Measurements from ENCODE around the gene BORCS5. TPM values are rescaled to one million over a fixed set of nuclear protein-coding genes. Genes with fewer than 3 reads are reported as not detected.

BORCS5 gene
- total RNA-seq, 1 donor from 2014 or later = 3.0 TPM

DNA sequence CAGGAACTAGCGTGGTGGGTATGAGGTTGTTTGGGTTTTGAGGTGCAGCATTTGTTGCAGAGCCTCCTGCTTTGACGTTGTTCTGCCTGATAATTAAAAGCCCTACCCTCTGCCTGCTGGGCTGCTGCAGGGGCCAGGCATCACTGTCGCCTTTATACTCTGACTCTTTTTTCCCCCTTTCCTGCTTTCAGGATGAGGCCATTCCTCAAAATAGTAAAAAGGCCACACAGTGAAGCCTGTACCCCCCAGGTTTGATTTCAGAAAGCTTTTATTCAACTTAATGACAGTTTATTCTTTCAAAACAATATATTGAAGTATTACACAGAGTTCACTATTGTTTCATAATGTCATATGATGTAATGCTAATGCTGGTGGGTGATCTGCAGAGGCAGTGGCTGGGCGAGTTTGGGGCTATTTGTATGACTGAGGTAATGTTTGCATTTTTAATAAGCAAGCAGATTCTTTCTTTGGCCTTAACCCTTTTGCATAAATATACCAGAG lies 9.1 kb downstream of the BORCS5 start:
- Histone ChIP-seq H3K36me3 (peaks cover 5 to 8% of the 10 kb centered on the region in 2 donors), H3K4me1 (peaks cover 0 to 10% of the 10 kb centered on the region in 2 donors), H3K9me3 (no peaks in the 10 kb centered on the region), H3K4me3 (no peak overlapping the region), H3K27ac (peak overlapping the region; percentile 15 to 19), H3K27me3 (no peaks in the 10 kb centered on the region)
- no peak for DNase-seq (ENCODE audit: low spot score in 2 of 2)
- intact Hi-C loops (cut with DNase I) = no loop called here
- TF ChIP-seq, protein P1, sequence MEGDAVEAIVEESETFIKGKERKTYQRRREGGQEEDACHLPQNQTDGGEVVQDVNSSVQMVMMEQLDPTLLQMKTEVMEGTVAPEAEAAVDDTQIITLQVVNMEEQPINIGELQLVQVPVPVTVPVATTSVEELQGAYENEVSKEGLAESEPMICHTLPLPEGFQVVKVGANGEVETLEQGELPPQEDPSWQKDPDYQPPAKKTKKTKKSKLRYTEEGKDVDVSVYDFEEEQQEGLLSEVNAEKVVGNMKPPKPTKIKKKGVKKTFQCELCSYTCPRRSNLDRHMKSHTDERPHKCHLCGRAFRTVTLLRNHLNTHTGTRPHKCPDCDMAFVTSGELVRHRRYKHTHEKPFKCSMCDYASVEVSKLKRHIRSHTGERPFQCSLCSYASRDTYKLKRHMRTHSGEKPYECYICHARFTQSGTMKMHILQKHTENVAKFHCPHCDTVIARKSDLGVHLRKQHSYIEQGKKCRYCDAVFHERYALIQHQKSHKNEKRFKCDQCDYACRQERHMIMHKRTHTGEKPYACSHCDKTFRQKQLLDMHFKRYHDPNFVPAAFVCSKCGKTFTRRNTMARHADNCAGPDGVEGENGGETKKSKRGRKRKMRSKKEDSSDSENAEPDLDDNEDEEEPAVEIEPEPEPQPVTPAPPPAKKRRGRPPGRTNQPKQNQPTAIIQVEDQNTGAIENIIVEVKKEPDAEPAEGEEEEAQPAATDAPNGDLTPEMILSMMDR (IDR thresholded peaks at IDR 0.05) = no peak

DNA sequence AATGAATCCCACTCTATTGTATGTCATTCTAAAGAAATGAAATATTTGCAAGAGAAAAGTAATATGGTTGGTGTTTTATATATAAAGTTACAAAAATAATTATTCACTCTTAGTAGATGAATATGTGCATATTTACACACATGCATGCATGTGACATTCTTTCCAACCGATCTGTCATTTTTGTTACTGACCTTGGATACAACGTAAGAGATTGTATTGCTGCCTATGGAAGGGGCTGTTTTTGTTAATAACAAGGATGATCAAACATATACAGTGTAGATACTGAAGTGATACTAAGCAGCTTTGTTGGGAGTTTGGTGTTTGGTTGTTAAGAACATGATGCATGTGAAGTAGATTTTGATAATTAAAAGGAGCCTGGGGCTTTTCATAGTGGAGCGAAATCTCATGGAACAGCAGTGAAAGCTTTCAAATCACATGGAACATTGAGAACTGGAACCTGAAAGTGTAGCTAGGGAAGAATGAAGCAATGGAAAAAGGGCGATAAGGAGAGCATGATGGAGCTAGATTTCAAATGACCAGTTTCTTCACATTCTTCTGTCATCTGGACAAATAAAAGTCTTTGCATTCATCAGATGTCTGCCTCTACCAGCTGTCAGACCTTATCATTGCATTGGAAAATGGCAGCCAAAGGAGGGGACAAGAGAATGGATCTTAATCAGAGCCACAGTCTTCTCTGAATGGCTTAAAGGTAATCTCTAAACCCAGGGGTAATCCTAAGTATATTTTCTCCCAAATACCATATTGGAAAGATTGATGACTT lies 10.0 kb downstream of the BORCS5 start:
- Histone ChIP-seq H3K27ac (peak overlapping the region; percentile 50 to 55), H3K4me1 (peaks cover 0 to 10% of the 10 kb centered on the region in 2 donors), H3K4me3 (no peak overlapping the region), H3K9me3 (no peaks in the 10 kb centered on the region), H3K36me3 (peaks cover 5 to 8% of the 10 kb centered on the region in 2 donors), H3K27me3 (no peaks in the 10 kb centered on the region)
- TF ChIP-seq, protein P1 (IDR thresholded peaks at IDR 0.05) = no peak
- intact Hi-C loops (cut with DNase I) = no loop called here
- DNase-seq (ENCODE audit: low spot score in 2 of 2) = no peak

DNA sequence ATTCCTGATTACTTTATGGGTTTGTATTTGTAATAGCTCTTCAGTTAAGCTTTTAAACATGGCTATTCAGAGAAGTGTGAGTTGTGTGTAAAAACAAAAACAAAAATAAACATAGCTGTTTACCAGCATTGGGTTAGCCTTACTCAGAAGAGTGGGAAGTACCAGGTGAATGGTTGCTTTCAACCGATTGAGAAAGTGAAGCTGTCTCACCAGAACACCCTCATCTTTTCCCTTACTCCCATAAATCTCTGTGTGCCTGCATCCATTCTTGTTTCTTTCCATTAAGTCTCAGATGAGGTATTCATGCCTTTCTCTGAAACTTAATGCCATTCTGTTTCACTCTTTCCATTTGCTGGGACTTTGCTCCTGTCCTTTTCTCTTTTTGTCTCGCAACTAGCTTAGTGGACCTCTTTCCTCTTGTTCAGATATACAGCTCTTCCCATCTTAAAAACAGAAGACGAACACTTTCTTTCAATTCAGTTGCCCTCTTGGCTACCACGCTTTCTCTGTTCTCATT lies 10.7 kb downstream of the BORCS5 start:
- H3K36me3 ChIP-seq = peaks cover 5 to 8% of the 10 kb centered on the region in 2 donors
- H3K27me3 ChIP-seq = no peaks in the 10 kb centered on the region
- H3K4me1 ChIP-seq = peaks cover 0 to 10% of the 10 kb centered on the region in 2 donors
- no peak overlapping the region for H3K4me3 ChIP-seq
- TF ChIP-seq, protein P1 (IDR thresholded peaks at IDR 0.05) = no peak
- H3K27ac ChIP-seq = peak overlapping the region; percentile 50 to 55
- intact Hi-C loops (cut with DNase I) = no loop called here
- H3K9me3 ChIP-seq = no peaks in the 10 kb centered on the region
- no peak for DNase-seq (ENCODE audit: low spot score in 2 of 2)

DNA sequence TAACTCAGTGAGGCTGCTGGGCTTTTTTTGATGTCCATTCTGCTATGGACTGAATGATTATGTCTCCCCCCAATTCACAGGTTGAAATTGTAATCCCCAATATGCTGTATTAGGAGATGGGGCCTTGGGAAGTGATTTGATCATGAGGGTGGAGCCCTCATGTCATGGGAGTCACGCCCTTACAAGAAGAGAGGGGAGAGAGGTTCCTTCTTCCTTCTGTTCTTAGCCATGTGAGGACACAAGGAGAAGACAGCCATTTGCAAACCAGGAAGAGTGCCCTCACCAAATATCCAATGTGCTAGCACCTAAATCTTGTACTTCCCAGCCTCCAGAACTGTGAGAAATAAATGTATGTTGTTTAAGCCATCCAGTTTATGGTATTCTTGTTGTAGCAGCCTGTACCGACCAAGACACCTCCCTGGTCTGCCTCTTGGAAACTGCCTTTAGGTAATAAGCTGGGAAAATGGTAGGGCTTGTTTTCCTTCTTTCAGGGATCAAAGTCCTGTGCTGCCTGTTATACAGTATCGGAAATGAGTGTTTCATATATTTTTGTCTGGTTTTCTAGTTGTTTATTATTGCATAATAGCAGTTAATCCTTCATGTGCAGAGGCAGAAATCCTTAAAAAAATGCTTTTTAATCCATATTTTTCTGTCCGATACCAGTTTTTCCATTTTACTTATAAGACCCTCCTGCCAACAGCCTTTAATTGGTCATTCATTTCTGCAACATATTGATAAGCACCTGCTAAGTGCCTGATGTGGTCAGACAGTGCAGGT lies 16.3 kb downstream of the BORCS5 start:
- H3K27me3 ChIP-seq = no peaks in the 10 kb centered on the region
- DNase-seq (ENCODE audit: low spot score in 2 of 2) = no peak
- TF ChIP-seq, protein P1 (IDR thresholded peaks at IDR 0.05) = no peak
- intact Hi-C loops (cut with DNase I) = loop anchor here (5.0 kb wide), 1 partner anchor 344 kb away; the partner anchor contains the start of gene CDKN1B
- no peak overlapping the region for H3K27ac ChIP-seq
- peaks cover 0 to 5% of the 10 kb centered on the region in 2 donors for H3K4me1 ChIP-seq
- peaks cover 0 to 3% of the 10 kb centered on the region in 2 donors for H3K36me3 ChIP-seq
- no peaks in the 10 kb centered on the region for H3K9me3 ChIP-seq
- H3K4me3 ChIP-seq = no peak overlapping the region

- TF ChIP-seq, protein P1 (IDR thresholded peaks at IDR 0.05) = peak; percentile 60 to 72 (median 66)
- H3K27me3 ChIP-seq = no peaks in the 10 kb centered on the region
- DNase-seq (ENCODE audit: low spot score in 2 of 2) = no peak
- intact Hi-C loops (cut with DNase I) = loop anchor here (1.0 to 5.0 kb wide), 4 partner anchors 186 to 327 kb away; partner anchors contain the start of genes CREBL2 and DUSP16
- H3K36me3 ChIP-seq = peaks cover 0 to 3% of the 10 kb centered on the region in 2 donors
- H3K27ac ChIP-seq = no peak overlapping the region
- peaks cover 0 to 4% of the 10 kb centered on the region in 2 donors for H3K4me1 ChIP-seq
- no peak overlapping the region for H3K4me3 ChIP-seq
- H3K9me3 ChIP-seq = no peaks in the 10 kb centered on the region
These were observed 20.0 kb downstream of the BORCS5 start for GRCh38 chr12:12376646-12377448.
